DMS 273 treated with DMSO at 0.1 percent for 48 hours (cell line): ENCODE results near the gene PPP1R3E.

Experiments
- DNase-seq: peaks from one replicate; lab custom pipeline; 2025; lab: John Stamatoyannopoulos, UW

The PPP1R3E gene

DNA sequence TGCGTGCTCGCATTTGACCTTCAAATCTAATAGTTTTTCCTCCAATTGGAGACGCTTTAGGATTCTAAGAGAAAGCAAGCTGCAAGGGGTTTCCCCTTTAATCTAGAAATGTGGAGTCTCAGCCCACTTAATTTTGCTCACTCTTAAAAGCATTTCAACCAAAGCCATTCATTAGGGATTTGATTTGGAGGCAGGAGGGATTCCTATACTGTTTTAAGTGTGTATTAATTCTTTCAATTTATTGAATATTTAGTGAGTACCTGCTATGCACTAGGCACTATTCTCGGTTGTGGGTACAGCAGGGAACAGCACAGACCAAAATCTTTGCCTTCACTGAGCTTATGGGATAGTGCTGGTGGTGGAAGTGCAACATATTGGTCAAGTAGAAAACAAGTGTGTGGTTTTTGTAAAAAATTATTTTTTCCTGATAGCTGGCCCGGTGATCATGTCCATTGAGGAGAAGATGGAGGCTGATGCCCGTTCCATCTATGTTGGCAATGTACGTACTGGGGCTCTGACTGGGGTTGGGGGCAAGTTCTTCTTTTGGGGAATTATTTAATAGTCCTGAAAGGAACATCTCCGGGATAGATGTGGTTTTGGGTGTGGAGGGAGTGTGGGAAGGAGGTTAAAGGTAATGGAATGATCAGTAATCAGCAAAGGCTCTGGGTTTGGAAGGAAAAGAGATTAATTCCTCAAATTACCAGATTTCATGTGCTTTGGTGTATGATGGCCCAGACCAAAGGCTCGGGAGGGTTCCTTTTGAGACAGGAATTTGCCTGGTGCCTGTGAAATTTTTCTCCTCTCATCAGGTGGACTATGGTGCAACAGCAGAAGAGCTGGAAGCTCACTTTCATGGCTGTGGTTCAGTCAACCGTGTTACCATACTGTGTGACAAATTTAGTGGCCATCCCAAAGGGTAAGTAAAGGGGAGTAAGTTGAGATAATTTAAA, 20.2 kb upstream of the PPP1R3E start:
- no peak for DNase-seq

DNA sequence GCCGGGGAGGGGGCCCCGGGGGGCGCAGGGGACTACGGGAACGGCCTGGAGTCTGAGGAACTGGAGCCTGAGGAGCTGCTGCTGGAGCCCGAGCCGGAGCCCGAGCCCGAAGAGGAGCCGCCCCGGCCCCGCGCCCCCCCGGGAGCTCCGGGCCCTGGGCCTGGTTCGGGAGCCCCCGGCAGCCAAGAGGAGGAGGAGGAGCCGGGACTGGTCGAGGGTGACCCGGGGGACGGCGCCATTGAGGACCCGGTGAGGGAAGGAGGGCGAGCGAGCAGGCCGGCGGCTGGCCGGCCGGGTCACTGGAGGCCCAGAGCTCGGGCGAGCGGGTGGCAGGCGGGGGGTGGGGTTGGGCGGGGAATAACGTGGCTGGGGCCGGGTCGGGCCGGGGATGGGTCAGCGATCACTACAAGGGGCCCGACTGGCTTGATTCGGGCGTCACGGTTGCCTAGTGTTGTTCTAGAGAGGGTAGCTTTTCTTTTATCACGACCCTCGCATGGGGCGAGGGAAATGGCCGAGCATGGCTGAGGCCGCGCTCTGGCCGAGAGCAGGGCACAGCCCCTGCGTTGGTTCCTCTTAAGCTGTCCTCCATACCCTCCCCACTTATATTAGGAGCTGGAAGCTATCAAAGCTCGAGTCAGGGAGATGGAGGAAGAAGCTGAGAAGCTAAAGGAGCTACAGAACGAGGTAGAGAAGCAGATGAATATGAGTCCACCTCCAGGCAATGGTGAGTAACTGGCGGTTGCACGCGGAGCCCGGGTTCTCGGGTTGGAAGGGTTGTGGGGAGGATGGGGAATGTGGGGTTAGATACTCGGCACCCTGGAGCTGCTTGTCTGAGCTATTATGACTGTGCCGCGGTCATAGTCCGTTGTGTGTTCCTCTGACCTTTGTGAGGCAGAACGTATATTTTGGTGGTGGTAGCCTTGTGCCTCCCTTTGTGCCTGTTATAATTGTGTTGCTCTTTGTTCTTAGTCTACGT, 19.2 kb upstream of the PPP1R3E start:
- DNase-seq: no peak

DNA sequence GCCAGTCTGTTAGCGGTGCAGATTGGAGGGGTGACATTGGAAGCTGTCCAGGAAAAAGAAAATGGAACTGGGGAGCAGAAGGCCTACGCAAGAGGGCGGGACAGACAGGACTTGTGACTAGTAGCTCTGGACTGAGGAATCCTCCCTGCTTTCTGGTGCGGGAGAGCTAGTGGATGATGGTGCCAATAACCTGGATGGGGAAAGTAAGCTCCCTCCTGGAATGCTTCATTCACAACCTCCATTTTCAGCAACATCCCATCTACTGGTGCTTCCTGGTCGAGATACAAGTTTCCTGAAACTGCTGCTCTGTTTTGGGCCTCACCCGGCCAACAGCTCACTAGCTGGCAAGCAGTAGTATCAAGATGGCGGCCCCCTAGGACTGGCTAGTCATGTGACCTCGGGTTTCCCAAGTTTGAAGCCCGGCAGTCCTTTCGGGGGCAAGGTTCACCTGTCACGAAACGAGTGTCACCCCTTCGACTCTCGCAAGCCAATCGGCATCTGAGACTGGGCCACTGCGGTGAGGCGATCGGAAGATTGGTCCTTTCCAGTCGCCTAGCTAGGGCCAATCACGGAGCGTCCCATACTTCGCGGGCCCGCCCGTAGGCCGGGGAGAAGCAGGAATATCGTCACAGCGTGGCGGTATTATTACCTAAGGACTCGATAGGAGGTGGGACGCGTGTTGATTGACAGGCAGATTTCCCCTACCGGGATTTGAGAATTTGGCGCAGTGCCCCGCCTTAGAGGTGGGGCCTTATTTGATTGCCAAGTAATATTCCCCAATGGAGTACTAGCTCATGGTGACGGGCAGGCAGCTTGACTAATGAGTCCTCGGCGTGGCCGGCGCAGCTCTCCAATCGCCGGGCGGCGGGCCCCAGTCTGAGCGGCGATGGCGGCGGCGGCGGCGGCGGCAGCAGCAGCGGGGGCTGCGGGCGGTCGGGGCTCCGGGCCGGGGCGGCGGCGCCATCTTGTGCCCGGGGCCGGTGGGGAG, 18.2 kb upstream of the PPP1R3E start, which contains the start of gene PABPN1:
Gene PABPN1, plus strand, starts transcription at position 874 of the 988 bp plus-strand sequence. Its CDS starts 13 bp downstream, at position 887.
- DNase-seq: peak; percentile 99

DNA sequence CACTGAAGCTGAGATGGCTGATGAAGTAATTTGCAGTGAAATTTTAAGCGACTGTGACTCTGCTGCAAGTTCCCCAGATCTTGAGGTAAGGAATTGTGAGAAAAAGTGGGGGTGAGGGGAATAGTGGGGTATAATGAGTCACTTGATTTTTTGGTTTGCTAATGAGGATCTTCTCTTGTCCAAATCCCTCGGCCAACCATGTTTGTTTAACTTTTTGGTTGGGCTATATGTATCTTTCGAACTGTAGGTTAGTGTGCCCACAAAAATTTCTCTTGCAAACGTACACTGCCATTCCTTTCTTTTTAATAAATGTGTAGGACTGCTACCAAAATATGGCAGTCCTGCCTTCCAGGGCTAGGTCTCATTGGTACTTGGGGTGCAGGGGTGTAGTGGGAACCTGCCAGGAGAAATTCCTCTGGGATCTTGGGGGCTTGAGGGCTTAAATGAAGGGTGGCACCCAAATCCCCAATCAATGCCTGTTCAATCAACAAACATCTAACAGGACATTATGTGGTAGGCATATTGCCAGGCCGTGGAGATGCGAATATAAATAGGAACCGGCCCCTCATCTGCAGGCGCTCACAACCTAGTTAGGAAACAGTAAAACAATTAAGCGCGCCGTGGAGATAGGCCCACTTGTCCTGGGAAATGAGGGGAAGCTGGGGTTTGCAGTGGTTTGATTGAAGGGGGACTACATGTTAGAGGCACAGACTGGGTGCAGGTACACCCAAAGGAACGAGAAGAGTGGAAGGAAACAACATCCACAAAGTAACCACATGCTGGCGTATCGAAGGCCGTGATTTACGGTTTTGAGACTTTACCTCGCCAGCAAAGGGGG, 17.3 kb upstream of the PPP1R3E start:
- DNase-seq: no peak

DNA sequence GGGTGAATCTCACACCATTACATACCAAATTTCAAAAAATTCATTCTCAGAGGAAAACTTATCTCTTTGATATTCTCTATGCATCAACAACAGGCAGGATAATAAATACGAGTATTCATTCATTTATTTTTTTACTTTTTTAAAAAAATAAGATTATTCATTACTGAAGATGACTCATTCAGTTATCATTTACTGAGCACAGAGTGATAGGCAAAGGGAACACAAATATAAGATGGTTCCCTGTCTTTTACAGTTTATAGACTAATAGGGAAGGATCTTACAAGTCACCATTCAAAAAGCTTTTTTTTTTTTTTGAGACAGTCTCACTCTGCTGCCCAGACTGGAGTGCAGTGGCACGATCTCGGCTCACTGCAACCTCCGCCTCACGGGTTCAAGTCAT, 13.6 kb upstream of the PPP1R3E start:
- DNase-seq: no peak

DNA sequence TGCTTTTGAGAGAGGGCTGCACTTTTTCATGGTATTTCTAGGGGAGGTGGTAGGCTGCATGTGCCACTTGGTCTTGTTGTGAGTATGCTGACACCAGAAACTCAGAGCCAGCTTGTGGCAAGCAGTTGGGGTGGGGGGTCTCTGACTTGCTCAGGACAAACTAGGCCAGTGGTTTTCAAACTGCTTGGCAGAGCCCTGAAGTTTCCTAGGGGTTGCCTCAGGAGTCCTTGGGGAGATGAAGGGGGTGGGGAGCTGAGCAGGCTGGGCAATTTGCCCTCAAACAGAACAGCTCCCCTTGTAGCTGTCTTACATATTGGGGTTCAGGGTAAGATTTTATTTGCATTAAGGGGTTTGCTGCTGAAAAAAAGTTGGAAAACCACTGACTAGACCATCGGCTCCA, 7.9 kb upstream of the PPP1R3E start:
- DNase-seq: no peak

DNA sequence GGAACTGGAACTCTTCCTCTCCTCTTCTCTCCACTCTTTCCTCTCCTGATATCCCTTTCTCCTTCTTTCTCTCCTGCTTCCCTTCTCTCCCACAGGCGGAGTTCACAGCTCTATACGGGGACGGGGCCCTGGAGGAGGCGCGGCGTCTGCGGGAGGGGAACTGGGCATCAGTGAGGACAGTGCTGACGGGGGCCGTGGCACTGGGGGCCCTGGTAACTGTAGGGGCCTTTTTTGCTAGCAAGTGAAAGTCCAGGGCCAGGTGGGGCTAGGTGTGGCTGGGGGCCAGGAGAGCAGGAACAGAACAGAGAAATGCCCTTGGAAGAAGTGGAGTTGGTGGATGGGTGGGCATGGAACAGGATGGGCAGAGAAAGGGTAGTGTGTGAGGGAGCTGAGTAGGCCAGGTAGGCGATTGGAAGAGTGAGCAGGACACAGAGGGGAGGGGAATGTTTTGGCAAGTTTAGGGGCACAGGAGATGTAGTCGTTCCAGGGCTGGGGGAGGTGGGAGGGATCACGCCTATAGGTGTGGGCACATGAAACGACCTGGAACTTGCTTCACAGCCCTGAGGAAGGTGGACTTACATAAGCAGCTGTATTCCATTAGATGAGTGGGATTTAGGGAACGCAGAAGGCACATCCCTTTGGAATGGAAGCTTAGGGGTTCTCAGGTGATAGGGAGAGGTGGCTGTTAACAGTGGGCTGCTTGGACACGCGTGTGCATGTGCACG, 6.2 kb upstream of the PPP1R3E start:
- DNase-seq: no peak

DNA sequence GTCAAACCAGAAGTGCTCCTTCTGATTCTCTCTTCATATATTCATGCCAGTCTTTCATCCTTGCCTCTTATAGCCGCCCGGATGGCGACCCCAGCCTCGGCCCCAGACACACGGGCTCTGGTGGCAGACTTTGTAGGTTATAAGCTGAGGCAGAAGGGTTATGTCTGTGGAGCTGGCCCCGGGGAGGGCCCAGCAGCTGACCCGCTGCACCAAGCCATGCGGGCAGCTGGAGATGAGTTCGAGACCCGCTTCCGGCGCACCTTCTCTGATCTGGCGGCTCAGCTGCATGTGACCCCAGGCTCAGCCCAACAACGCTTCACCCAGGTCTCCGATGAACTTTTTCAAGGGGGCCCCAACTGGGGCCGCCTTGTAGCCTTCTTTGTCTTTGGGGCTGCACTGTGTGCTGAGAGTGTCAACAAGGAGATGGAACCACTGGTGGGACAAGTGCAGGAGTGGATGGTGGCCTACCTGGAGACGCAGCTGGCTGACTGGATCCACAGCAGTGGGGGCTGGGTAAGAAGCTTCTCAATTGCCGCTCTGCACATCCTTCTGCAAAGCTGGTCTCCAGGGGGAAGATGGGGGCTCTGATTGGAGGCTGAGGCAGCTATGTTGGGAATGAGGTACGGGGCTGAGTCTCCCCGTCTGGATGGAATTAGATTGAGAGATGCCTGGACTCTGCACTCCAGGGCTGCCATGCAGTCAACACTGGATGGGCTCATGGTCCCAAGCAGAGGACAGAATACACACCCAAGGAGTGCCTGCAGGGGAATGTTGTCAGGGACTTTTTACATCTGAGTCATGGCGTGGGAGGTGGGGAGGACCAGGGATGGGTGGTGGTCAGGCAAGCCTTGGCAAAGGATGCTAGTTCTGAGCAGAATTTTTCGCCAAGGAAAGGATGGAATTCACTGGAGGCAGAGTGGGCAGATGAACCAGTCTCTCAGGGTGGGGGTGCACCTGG, 5.3 kb upstream of the PPP1R3E start:
- no peak for DNase-seq

DNA sequence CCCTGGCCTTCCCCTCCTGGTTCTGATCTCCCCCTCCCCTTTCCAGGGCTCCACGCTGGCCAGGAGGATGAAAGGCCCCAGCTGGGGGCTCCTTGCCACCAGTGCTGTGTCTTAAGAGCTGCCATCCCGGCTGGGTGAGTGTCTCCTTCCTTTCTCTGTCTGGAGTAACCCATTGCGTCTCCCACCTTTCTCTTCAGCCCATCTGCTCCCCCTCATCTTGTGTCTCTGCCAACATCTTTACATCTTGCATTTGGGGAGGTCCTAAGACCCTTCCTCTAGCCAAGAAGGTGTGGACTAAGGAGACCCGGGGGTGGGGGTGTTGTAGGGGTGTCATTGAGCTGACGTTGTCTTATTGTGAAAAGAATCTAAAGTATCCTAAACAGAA, 4.5 kb upstream of the PPP1R3E start:
- no peak for DNase-seq

DNA sequence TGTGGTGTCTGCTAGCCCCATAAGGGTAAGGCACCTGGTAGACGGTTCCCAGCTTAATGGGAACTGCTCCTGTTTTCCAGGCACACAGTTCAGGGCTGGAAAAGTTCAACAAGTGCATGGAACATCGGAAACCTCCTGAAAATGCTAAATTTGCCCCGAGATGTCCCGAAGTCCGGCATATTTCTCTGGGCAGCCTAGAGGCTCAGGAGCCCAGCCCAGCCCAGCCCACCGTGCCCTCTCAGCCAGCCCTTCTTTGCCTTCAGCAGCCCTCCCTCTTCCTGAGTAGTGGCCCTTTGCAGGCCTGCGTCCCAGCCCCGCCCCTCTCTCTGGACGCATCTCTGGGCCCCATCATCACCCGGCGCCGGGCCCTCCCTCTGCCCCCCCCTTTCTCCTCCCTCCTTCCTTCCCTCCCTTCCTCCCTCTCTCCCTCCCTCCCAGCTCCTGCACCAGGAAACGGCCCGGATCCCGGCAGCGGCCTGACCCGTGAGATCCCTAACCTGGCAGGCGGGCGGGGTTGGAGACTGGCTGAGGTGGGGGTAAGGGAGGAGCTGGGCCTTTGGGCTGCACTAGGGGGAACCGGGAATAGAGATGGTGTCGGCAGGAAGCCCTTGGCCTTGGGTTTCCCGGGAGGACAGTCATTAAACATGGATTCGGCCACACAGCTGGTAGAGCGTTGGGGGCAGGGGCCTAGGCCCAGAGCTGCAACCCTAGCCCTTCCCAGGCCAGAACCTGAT, 3.9 kb upstream of the PPP1R3E start, which contains the start of gene BCL2L2:
Gene BCL2L2, plus strand, starts transcription at position 422 of the 734 bp plus-strand sequence. CDS start 935 bp downstream, outside the sequence.
- DNase-seq: peak; percentile 69

DNA sequence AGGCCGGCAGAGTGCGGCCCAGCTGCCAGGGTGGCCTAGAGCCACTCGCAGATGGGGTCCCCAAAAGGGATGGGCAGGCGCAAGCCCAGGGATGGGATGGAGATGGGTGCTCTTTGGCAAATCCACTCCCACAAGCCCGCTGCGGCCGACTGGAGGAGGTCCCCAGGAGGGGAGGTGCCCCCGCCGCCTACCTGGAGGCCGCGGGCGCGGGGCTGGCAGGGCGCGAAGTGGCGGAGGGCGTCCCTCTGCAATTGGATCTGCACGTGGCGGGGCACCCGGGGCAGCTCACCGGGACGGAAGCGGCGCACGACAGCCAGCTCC, 730 bp downstream of the PPP1R3E start:
- no peak for DNase-seq

DNA sequence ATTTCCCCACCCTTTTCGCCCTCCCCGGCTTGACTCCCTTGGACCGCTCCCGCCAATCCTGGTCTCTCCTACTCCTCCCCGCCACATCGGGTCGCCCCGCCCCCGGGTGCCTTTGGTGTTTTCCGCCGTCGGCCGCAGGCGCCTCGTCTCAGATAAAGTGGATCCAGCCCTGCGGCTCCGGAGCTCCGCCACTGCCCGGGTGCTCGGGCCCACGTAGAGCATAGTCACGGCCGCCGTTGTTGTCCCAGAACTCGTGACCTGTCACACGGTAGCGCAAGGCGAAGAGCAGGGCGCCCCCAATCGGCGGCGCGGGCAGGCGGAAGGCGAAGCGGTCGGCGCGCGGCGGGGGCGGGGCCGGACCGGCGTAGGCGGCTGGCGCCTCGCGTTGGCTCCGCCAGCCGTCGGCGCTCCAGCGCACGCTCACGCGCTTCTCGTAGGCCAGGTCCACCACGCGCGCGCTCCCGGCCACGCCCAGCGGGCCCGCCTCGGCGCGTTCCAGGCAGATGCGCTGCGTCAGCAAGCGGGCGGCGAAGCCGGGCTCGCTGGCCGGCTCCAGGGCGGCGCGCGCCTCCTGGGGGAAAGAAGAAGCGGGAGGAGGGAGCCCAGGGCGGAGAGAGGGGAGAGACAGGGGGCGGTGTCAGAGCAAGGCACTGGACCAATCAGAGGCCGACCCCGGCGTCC, 1.2 kb downstream of the PPP1R3E start:
- DNase-seq: peak; percentile 99

DNA sequence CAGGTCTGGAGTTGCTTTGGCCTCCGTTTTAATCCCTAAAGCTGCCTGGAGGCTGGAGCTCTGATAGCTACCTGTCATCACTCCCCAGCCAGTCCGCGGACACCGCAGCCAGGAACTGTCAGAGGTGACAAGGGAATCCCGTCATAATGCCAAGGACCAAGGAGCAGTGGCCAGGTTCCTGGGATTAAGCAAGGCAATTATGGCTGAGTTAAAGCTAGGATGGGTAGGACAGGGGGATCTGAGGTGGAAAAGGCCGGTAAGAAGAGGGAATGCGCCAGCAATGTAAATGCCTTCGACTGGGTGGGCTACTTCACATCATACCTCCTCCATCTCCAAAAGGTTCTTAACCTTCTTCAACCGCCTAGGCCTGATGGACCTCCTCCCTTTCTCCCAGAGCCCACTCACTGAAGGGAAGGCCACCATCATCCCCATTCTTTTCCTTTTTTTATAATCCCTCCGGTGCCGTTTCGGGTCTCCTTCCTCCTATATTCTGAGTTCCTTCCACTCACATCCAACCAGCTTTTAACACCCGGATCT, 1.9 kb downstream of the PPP1R3E start:
- DNase-seq: no peak

DNA sequence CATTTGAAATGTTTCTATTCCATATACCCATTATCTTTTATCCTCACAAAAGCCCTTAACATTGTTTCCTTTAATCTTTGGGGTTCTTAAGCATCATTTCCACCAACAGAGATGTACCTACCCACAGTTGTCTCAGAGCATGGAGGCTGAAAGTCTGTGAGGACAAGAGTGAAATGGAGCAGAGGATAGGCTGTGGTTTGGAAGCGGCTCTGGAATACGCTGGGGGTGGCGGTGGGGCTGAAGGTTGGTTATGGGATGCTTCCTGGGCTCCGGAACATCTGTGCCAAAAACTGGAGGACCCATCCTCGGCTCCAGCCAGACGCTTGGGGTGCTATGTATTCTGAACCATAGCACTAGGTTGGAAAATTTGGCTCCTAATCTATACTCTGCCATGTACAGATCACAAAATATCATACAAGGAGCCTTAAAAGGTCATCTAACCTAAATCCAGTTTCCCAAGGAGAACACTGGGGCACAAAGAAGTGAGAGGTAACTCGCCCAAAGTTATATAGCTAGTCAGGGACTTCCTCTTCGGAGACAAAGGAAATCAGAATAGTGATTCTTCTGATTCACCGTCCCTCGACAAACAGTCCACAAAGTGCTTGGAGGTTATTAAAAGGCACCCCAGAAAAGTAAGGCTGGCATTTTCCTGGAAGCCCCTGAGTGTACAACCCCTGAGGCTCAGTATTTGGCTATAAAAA, 2.5 kb downstream of the PPP1R3E start:
- DNase-seq: no peak

DNA sequence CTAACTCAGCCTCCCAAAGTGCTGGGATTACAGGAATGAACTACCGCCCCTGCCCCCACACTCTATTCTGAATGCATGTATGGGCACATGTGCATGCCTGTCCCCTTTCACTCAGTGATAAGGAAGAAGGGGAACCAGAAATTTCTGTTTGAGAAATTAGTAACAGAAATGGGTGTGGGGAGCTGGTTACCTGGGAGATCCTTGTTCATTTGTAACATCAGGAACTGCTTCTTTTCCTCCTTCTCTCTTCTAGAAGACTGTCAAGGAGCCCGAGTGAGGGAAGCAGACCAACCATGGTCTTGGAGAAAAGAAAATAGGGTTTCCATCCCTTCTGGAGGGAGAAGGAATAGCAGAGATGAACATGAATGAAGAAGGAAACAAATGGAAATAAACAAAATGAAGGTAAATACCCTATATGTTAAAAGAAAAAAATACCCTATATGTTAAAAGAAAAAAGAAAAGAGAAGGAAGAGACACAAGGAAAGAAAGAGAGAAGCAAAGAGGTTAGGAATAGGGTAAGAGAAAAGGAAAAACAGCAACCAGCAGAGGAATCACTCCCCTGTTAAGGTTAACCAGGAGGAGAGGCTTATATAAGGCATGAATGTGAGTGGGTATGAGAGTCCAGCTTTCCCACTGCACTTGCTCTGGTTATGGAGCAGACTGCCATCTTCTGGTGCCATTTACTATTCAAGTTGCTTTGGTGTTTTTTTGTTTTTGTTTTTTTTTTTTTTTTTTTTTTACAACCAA, 3.3 kb downstream of the PPP1R3E start:
- DNase-seq: no peak
